ENCODE results near the gene GRM8.

GRCh38 chr7:126495733-126496132, 757.0 kb downstream of the GRM8 start:
- TF ChIP-seq, protein P1, sequence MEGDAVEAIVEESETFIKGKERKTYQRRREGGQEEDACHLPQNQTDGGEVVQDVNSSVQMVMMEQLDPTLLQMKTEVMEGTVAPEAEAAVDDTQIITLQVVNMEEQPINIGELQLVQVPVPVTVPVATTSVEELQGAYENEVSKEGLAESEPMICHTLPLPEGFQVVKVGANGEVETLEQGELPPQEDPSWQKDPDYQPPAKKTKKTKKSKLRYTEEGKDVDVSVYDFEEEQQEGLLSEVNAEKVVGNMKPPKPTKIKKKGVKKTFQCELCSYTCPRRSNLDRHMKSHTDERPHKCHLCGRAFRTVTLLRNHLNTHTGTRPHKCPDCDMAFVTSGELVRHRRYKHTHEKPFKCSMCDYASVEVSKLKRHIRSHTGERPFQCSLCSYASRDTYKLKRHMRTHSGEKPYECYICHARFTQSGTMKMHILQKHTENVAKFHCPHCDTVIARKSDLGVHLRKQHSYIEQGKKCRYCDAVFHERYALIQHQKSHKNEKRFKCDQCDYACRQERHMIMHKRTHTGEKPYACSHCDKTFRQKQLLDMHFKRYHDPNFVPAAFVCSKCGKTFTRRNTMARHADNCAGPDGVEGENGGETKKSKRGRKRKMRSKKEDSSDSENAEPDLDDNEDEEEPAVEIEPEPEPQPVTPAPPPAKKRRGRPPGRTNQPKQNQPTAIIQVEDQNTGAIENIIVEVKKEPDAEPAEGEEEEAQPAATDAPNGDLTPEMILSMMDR (IDR thresholded peaks at IDR 0.05; ENCODE audit: insufficient read depth, low read depth, low read length): no peak
- no peak for TF ChIP-seq EZH2 (IDR thresholded peaks at IDR 0.05; ENCODE audit: insufficient read depth, low read length)

All from astrocyte (in vitro differentiated cells and primary cell).